Hepatocyte (in vitro differentiated cells): ENCODE measurements around the gene PLSCR4. TPM values are rescaled to one million over a fixed set of nuclear protein-coding genes. Genes with fewer than 3 reads are reported as not detected.

Experiments
- DNase-seq: peaks from one replicate; pipeline ENCODE4 v3.0.0-alpha.2; 2016; ENCODE audit warnings: low spot score
- H2AFZ ChIP-seq: fragments of 200-600 bp; sonication (generic); 2 replicates; pipeline ENCODE4 v1.6.0; 2016; ENCODE audit warnings: antibody characterized with exemption, mild to moderate bottlenecking
- H3K27ac ChIP-seq: fragments of 200-600 bp; sonication (generic); 2 replicates; pipeline ENCODE4 v1.5.1; 2016; ENCODE audit warnings: mild to moderate bottlenecking
- H3K27me3 ChIP-seq: fragments of 200-600 bp; sonication (generic); 2 replicates; pipeline ENCODE4 v1.6.1; 2016
- H3K36me3 ChIP-seq: fragments of 200-600 bp; sonication (generic); replicated peaks from 2 replicates; pipeline ENCODE4 v1.5.1; 2016; ENCODE audit warnings: low read depth; ENCODE audit not compliant: insufficient read depth
- H3K4me1 ChIP-seq: fragments of 200-600 bp; sonication (generic); 2 replicates; pipeline ENCODE4 v1.5.1; 2016; ENCODE audit warnings: mild to moderate bottlenecking, moderate library complexity; ENCODE audit not compliant: insufficient read depth
- H3K4me2 ChIP-seq: fragments of 200-600 bp; sonication (generic); 2 replicates; pipeline ENCODE4 v1.6.0; 2016
- H3K4me3 ChIP-seq: fragments of 200-600 bp; sonication (generic); 2 replicates; pipeline ENCODE4 v1.5.1; 2016; ENCODE audit warnings: mild to moderate bottlenecking
- H3K79me2 ChIP-seq: fragments of 200-600 bp; sonication (generic); 2 replicates; pipeline ENCODE4 v1.6.0; 2017; ENCODE audit warnings: mild to moderate bottlenecking
- H3K9me2 ChIP-seq: fragments of 200-600 bp; sonication (generic); replicated peaks from 2 replicates; pipeline ENCODE4 v1.6.0; 2017; ENCODE audit warnings: mild to moderate bottlenecking; ENCODE audit not compliant: insufficient read depth
- H3K9me3 ChIP-seq: fragments of 200-600 bp; sonication (generic); 2 replicates; pipeline ENCODE4 v1.5.1; 2016; ENCODE audit warnings: low read depth, mild to moderate bottlenecking
- H4K20me1 ChIP-seq: fragments of 200-600 bp; sonication (generic); 2 replicates; pipeline ENCODE4 v1.6.0; 2016; ENCODE audit warnings: mild to moderate bottlenecking; ENCODE audit not compliant: insufficient read depth, poor library complexity, severe bottlenecking
- EZH2 ChIP-seq: fragments of 200-600 bp; sonication (generic); IDR thresholded peaks from 2 replicates; pipeline ENCODE4 v1.6.1; 2016; ENCODE audit warnings: antibody characterized with exemption, mild to moderate bottlenecking, borderline replicate concordance
- EZH2phosphoT487 ChIP-seq: fragments of 200-600 bp; sonication (generic); IDR thresholded peaks from one replicate; pipeline ENCODE4 v1.6.1; 2018; ENCODE audit warnings: antibody characterized with exemption, mild to moderate bottlenecking, low read depth, moderate library complexity; ENCODE audit not compliant: unreplicated experiment, severe bottlenecking
- WGBS: methylation state at CpG from one replicate; pipeline ENCODE4 v1.1.6; 2016; ENCODE audit warnings: low lambda C conversion rate; ENCODE audit errors: missing lambda C conversion rate; 5-methylcytosine and 5-hydroxymethylcytosine counted together
- polyA plus RNA-seq: library from polyadenylated mRNA; unstranded; fragments of >200 nt; fragmentation: Nextera tagmentation; extraction: Ambion mirVana; gene quantifications from 2 replicates; pipeline ENCODE4 v1.2.1, GENCODE V29; 2016
- total RNA-seq: library from RNA; depleted of rRNA; stranded (reverse); fragments of >200 nt; gene quantifications from 2 replicates; pipeline ENCODE4 v1.2.3, GENCODE V29; 2014
- TF ChIP-seq, protein P1 (sequence below): fragments of 200-600 bp; sonication (generic); IDR thresholded peaks from 2 replicates; pipeline ENCODE4 v1.5.1; 2016; ENCODE audit warnings: antibody characterized with exemption, mild to moderate bottlenecking; ENCODE audit not compliant: poor library complexity

PLSCR4 gene
- total and polyA plus RNA-seq, 2 experiments from 2014 or later = 11.3 to 23.3 TPM

DNA sequence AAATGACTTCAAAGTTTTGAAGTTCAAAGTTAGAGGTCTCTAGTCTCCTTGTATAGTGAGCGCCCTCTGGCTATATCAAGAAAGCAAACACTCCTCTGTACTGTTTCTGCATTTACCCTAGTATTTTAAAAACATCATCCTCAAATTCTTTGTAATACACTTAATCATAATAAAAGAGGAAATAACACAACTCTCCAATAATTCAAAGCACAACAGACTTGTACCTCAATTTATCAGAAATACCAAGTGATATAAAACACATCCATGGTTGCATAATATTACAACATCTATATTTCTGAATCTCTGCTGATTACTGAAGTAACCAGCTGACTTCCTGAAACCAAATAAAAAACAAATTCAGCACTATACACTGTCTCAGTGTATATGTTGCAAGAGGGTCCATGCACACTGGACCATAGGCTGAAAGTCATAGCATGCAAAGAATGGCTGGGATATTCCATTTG lies 102.4 kb downstream of the PLSCR4 start:
- Histone ChIP-seq H3K4me3 (no peak overlapping the region), H3K9me3 (no peaks in the 10 kb centered on the region), H4K20me1 (peaks cover 3% of the 10 kb centered on the region), H3K27me3 (no peaks in the 10 kb centered on the region), H3K4me1 (peaks cover 7% of the 10 kb centered on the region), H3K36me3 (no peaks in the 10 kb centered on the region), H3K79me2 (peaks cover 98% of the 10 kb centered on the region), H3K4me2 (no peak overlapping the region), H3K27ac (no peak overlapping the region), H2AFZ (no peak overlapping the region), H3K9me2 (no peaks in the 10 kb centered on the region)
- DNase-seq = no peak
- 70% methylated on average over 1 of the region's 1 CpG for WGBS
- no peak for TF ChIP-seq EZH2phosphoT487
- TF ChIP-seq EZH2 = no peak
- TF ChIP-seq, protein P1, sequence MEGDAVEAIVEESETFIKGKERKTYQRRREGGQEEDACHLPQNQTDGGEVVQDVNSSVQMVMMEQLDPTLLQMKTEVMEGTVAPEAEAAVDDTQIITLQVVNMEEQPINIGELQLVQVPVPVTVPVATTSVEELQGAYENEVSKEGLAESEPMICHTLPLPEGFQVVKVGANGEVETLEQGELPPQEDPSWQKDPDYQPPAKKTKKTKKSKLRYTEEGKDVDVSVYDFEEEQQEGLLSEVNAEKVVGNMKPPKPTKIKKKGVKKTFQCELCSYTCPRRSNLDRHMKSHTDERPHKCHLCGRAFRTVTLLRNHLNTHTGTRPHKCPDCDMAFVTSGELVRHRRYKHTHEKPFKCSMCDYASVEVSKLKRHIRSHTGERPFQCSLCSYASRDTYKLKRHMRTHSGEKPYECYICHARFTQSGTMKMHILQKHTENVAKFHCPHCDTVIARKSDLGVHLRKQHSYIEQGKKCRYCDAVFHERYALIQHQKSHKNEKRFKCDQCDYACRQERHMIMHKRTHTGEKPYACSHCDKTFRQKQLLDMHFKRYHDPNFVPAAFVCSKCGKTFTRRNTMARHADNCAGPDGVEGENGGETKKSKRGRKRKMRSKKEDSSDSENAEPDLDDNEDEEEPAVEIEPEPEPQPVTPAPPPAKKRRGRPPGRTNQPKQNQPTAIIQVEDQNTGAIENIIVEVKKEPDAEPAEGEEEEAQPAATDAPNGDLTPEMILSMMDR = peak; percentile 33

DNA sequence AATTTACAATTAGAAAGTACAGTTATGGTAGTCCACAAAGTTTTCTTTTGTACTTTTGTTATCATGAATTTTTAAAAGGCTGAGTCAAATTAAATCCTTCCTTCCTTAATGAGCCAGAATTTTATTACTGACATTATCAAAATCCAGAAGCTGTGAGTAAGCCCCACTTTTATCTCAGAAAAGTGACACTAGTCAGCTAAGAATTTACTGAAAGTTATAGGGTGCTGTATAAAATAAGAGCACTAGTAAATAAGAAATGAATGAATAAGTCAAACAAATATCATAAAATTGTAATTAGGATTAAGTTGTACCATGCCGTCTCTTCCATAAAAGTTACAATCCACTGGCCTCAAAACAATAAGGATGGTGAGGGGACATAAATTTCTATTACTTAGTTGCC lies 105.3 kb downstream of the PLSCR4 start:
- H4K20me1 ChIP-seq = peaks cover 3% of the 10 kb centered on the region
- H3K4me2 ChIP-seq = no peak overlapping the region
- H3K79me2 ChIP-seq = peaks cover 88% of the 10 kb centered on the region
- no peak overlapping the region for H3K27ac ChIP-seq
- peaks cover 17% of the 10 kb centered on the region for H3K4me1 ChIP-seq
- no peak overlapping the region for H2AFZ ChIP-seq
- no peaks in the 10 kb centered on the region for H3K36me3 ChIP-seq
- H3K9me3 ChIP-seq = no peaks in the 10 kb centered on the region
- WGBS = 73% methylated on average over 1 of the region's 1 CpG
- TF ChIP-seq EZH2phosphoT487 (no peak), EZH2 (no peak)
- TF ChIP-seq, protein P1 = no peak
- H3K4me3 ChIP-seq = no peak overlapping the region
- no peaks in the 10 kb centered on the region for H3K9me2 ChIP-seq
- no peak for DNase-seq
- H3K27me3 ChIP-seq = no peaks in the 10 kb centered on the region

DNA sequence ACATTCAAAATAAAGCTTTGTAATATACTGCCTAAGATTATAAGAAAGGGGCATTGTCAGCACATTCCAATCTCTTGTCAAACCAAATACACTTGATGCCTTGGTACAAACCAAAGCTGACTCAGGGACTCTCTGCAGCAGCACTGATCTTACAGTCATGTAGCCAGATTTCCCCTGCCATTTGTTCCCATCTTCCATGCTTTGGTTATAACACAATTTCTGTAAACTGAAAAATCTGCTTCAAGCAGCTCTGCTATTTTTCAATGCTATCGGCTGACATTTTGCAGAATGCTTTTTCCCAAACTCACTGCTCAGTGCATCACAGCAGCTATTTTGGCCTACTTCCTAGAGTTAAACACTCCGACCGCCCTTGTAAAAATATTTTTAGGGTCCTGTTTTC lies 108.1 kb downstream of the PLSCR4 start:
- Histone ChIP-seq H3K4me2 (peak overlapping the region; percentile 49), H4K20me1 (no peaks in the 10 kb centered on the region), H3K36me3 (no peaks in the 10 kb centered on the region), H3K9me3 (no peaks in the 10 kb centered on the region), H2AFZ (no peak overlapping the region), H3K27me3 (no peaks in the 10 kb centered on the region), H3K27ac (peak overlapping the region; percentile 16), H3K79me2 (peaks cover 90% of the 10 kb centered on the region), H3K4me1 (peaks cover 21% of the 10 kb centered on the region), H3K4me3 (no peak overlapping the region), H3K9me2 (no peaks in the 10 kb centered on the region)
- DNase-seq = peak; percentile 39
- TF ChIP-seq EZH2phosphoT487 (no peak), EZH2 (no peak)
- TF ChIP-seq, protein P1 = no peak
- 29% methylated on average over 3 of the region's 3 CpGs for WGBS

Other genes starting within 250 kb of the PLSCR4 start
- 148 and 155 TPM in 2 replicates for gene PLOD2, start 89.9 kb downstream of the PLSCR4 start, total RNA-seq
- gene PLOD2, start 89.9 kb downstream of the PLSCR4 start, polyA plus RNA-seq = 93.8 and 97.3 TPM in 2 replicates
- gene PLSCR2, start 218.5 kb upstream of the PLSCR4 start, total RNA-seq = not detected in 2 replicates
- gene PLSCR2, start 218.5 kb upstream of the PLSCR4 start, polyA plus RNA-seq = 0.18 TPM in 1 of 2 replicates, not detected in the other